Measurements from ENCODE around the gene PIP5K1B.
"Not testable (repeated sequence)": the region's sequence is repeated elsewhere in the genome, so short reads cannot be mapped to it uniquely, and the experiment has no call there.

Gene PIP5K1B

DNA sequence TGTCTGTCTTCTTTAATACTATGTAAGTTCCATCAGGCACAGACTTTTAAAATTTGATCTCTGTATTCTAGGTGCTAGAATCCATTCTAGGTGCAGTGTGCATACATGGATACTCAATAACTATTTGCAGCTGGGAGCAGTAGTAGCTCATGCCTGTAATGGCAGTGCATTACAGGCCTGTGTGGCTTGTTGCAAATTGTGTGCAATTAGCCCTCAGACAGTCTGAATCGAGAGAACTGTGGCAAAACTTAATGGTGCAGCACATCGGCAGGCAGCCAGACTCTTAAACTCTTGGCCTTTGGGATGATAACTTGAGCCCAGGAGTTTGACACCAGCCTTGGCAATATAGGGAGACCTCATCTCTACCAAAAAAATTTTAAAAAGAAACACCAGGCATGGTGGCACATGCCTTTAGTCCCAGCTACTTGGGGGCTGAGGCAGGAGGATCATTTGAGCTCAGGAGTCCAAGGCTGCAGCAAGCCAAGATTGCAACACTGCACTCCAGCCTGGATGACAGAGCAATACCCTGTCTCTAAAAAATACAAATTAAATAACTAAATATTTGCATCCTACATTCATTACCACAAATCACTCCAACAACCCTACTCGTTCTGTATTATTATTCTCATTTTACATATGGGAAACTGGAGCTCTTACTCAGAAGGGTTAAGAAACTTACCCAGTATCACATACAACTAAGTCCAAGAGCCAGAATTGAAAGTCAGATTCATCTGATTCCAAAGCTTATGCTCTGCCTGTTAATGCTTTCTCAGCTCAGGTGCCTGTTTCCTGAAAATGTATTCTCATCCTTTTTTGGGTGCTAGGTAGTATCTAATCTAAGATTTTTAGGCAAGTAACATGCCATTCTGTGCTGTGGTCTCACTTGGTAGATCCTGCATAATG lies 278.7 kb downstream of the PIP5K1B start:
- intact Hi-C loops (cut with DNase I), result no loop called here
- no peak for DNase-seq

GRCh38 chr9:68986949-68987348 lies 281.9 kb downstream of the PIP5K1B start:
- intact Hi-C loops (cut with DNase I); DNase-seq: not testable (repeated sequence)

- intact Hi-C loops (cut with DNase I), result no loop called here
- DNase-seq, result peak in 1 of 42 donors; percentile 37
These were observed 286.4 kb downstream of the PIP5K1B start for GRCh38 chr9:68991457-68991856.

- peak in 1 of 42 donors; percentile 20 for DNase-seq
- intact Hi-C loops (cut with DNase I), result no loop called here
These were observed 290.7 kb downstream of the PIP5K1B start for GRCh38 chr9:68995776-68996175.

DNA sequence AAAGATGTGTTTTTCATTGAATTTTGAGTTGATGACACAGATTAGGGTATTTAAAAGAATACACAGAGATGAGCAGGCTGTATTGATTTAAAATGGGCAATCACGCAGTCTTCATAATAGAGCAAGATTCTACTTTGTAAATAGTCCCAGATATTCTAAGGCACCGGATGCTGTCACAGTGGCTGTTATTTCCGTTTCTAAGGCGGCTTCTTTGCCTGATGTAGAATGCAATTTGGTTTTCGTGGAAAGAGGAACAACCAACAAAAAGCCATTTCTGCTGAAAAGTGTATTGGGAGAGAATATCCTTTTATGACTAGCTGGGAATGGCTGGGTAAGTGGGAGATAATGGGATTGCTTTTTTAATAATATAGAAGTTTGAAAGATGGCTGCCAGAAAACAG lies 291.4 kb downstream of the PIP5K1B start:
- intact Hi-C loops (cut with DNase I), result no loop called here
- peak in 1 of 42 donors; percentile 35 for DNase-seq

DNA sequence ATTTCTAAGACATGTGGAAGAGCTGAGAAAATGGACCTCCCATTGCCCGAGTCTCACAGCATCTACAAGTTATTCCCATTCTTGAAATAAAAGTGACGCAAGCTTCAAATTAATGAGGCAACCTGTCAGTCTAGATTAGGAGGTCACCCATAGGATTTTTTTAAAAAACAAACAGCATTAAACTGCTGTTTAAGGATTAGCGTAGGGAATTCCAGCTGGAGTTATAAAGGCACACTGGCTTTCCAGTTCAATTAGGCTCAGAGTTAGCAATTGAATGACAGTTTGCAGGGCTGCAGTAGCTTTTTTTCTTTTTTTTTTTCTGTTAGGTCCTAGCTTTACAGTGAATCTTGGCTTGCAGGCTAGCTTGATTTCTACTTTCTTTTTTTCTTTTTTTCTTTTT lies 292.6 kb downstream of the PIP5K1B start:
- DNase-seq, result peak in 1 of 42 donors; percentile 17
- intact Hi-C loops (cut with DNase I), result no loop called here

GRCh38 chr9:68998385-68998784 lies 293.3 kb downstream of the PIP5K1B start:
- intact Hi-C loops (cut with DNase I), result no loop called here
- no peak for DNase-seq

DNA sequence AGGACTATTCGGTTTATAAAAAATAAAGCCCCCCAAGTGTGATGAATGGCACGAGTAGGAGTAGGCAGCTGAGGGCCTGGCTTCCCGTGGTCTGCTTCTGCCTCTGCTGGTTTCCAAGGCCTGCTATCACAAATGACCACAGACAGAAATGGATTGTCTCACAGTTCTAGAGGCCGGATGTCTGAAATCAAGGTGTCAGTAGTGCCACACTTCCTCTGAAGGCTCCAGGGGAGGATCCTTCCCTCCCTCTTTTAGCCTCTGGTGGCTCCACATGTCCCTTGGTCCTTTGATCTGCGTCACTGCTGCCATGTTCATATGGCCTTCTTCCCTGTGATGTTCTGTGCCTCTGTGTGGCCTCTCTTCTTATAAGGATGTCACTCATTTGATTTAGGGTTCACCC lies 293.8 kb downstream of the PIP5K1B start:
- DNase-seq, result no peak
- intact Hi-C loops (cut with DNase I), result no loop called here

- intact Hi-C loops (cut with DNase I), result no loop called here
- DNase-seq, result peak in 40 of 42 donors; percentile 39 to 89 (median 70)
These were observed 294.5 kb downstream of the PIP5K1B start for GRCh38 chr9:68999393-69000105.

GRCh38 chr9:69001921-69002320 lies 296.9 kb downstream of the PIP5K1B start:
- intact Hi-C loops (cut with DNase I), result no loop called here
- no peak for DNase-seq

DNA sequence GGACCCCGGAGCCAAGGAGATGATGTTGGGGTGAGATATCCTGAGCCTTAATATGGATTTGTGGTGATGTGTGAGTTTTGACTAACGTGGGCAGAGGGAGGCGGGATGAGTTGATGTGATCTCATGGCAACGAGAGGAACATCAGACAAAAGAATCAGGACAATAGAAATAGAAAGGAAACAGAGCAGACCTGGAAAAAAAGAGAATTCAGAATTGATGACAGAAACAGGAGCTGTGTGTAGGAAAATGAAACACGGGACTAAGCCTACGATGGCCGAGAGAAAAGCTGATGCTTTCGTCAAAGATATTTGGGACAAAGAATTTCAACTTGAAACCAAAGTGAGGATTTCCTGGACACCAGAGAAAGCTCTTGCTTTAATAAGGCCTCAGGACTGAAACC lies 298.0 kb downstream of the PIP5K1B start:
- intact Hi-C loops (cut with DNase I), result no loop called here
- no peak for DNase-seq

DNA sequence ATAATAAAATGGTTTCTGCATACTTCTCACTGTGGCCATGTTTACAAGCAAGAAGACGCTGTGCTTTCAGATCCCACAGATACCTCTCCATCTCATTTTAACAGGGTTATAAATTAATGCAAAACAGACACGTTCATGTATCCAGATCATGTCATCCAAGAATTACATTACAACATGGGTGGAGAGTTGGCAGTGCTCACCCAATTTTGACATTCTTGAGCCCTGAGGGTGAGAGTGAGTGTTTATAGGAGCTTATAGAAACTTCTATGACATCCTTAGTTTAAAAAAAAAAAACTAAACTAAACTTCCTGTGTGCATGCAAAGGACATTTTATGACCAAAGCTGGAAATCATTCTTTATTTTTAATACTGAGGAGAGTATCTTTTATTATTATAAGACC lies 299.8 kb downstream of the PIP5K1B start:
- intact Hi-C loops (cut with DNase I), result no loop called here

DNA sequence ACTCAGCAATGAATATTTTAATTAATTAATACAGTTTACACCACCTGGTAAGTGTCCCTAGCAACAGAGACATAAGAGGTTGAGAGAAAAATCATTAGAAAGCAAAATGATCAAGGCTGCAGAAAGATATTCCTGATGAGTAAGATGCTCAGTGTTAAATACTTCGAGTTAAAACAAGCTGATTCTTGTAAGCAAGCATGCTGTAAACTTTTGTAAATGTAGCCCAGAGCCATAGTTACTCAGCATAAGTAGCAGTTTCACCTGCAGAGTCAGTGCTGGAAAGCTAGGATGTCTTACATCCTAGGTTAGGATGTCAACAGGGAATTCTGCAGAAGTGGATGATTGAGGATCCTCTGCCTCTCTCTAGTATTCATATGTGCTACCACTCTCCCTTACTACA lies 304.7 kb downstream of the PIP5K1B start:
- no peak for DNase-seq
- intact Hi-C loops (cut with DNase I), result no loop called here

More for the DNA sequence above, 299.8 kb downstream of the PIP5K1B start:
- DNase-seq, result no peak

DNA sequence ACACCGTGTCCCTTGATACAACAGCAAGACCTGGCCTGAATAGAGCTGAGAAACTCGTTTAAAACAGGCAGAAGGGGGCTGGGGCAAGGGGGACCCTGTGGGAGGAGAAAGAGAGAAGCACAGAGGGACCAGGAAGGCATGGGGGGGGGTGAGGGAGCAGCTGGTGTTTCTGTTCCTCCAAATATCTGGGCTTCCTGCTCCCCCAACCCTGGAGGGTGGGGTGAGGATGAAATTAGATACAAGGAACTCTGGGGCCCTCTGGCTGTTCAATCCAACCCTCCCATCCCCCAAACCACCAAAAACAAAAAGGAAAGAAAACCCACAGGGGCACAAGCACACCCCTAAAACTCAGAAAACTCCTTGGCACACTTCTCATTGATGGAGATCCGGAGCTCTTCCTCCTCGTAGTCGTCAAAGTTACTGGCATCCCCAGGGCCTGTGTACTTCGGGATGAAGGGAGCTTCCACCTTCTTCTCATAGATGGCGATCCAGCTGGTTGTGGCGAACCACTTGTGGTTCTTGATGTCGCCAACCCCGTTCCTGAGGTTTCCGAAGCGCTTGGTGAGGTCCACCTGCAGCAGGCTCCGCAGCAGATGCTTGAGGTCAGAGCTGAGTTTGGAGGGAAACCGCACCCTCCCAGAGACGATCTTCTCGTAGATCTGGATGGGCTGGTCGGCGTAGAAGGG lies 307.8 kb downstream of the PIP5K1B start:
- DNase-seq, result peak in 3 of 42 donors; percentile 11 to 25 (median 22)
- intact Hi-C loops (cut with DNase I), result no loop called here

DNA sequence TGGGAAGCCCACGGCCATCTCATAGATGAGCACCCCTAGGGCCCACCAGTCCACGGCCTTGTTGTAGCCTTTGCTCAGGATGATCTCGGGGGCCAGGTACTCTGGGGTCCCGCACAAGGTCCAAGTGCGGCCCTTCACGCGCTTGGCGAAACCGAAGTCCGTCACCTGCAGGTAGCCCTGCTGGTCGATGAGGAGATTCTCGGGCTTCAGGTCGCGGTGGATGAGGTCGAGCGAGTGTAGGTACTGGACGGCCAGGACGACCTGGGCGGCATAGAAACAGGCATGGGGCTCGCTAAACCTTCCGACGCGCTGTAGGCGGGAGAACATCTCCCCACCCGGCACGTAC lies 308.3 kb downstream of the PIP5K1B start:
- DNase-seq, result no peak
- intact Hi-C loops (cut with DNase I), result no loop called here

- no peak for DNase-seq
- intact Hi-C loops (cut with DNase I), result no loop called here
These were observed 309.0 kb downstream of the PIP5K1B start, which contains the start of gene PRKACG for GRCh38 chr9:69014013-69014412. Gene PRKACG (minus strand): TSS chr9:69014113. CDS start chr9:69014092, 21 bp downstream.

GRCh38 chr9:69016191-69017096 lies 311.4 kb downstream of the PIP5K1B start:
- no peak for DNase-seq
- intact Hi-C loops (cut with DNase I), result no loop called here

- no peak for DNase-seq
These were observed 313.7 kb downstream of the PIP5K1B start for GRCh38 chr9:69018737-69019136.

GRCh38 chr9:69019808-69020207 lies 314.8 kb downstream of the PIP5K1B start:
- DNase-seq, result no peak
- intact Hi-C loops (cut with DNase I), result no loop called here

More at GRCh38 chr9:69018737-69019136, 313.7 kb downstream of the PIP5K1B start:
- intact Hi-C loops (cut with DNase I), result no loop called here
